Left colon (tissue), 2 donors: ENCODE results near the gene ADAMTS10. TPM values are rescaled to one million over a fixed set of nuclear protein-coding genes. Genes with fewer than 3 reads are reported as not detected.
"Not testable (repeated sequence)": the region's sequence is repeated elsewhere in the genome, so short reads cannot be mapped to it uniquely, and the experiment has no call there.

ENCODE experiments used
- ATAC-seq: fragments of 200-7000 bp; cut with Tn5 transposase; one replicate; pipeline ENCODE4 v1.9.1; 2020; ENCODE audit warnings: mild to moderate bottlenecking, moderate library complexity
- DNase-seq, 2 donors: peaks; one replicate each; pipeline ENCODE4 v3.0.0-alpha.2; 2020
- intact Hi-C, 2 donors: fragments of 100-400 bp; cut with DNase I in 1 of 2; cut with micrococcal nuclease in 1 of 2; formaldehyde crosslinking; loops; one replicate each; pipeline versions ENCODE4 v1.11.2 to v1.14.0; 2022; cut with DNase I, micrococcal nuclease
- total RNA-seq, 2 donors: library from RNA; stranded (reverse); fragmentation: NEBNext Ultra II Directional; extraction: Animal tissue kit (Norgen Biotek cat#: 25700); gene quantifications; one replicate each; pipeline ENCODE4 v1.2.1, GENCODE V29; 2021
- donor health status: DM: no; HTN: no; CAD: no.
- donor health status: DM: yes; HTN: yes; CAD: no.

ADAMTS10 gene
- total RNA-seq, 2 donors from 2014 or later = 4.2 to 8.9 TPM

DNA sequence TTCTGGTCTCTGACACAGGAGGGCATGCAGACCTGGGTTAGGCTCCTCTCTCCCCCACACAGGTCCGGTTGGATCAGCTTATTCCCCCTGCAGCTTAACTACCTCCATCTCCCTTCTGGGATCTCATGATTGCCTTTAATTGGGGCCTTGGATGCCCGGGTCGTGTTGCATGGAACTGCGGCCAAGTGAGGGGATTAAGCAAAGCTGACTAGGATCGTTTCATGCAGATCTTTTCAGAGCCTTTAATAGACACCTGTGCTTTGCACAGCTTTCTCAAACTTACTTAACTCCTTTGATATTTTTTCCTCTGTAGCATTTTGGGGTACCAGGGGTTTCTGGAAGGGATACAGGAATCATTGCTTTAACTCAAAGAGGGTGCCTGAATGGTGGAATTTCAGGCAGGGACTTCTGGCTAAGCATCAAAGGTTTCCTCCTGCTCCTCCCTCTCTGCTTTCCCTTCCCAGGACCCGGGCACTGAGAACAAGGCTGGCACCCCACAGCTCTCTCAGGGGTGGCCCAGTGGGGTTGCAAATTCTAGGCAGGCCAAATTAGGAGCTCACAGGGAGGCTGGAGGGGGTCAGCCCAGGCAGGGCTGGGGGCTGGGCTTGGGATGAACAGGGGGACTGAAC is 20.4 kb upstream of the ADAMTS10 start:
- ATAC-seq (no peak), DNase-seq (no peak)
- intact Hi-C loops = no loop called here

DNA sequence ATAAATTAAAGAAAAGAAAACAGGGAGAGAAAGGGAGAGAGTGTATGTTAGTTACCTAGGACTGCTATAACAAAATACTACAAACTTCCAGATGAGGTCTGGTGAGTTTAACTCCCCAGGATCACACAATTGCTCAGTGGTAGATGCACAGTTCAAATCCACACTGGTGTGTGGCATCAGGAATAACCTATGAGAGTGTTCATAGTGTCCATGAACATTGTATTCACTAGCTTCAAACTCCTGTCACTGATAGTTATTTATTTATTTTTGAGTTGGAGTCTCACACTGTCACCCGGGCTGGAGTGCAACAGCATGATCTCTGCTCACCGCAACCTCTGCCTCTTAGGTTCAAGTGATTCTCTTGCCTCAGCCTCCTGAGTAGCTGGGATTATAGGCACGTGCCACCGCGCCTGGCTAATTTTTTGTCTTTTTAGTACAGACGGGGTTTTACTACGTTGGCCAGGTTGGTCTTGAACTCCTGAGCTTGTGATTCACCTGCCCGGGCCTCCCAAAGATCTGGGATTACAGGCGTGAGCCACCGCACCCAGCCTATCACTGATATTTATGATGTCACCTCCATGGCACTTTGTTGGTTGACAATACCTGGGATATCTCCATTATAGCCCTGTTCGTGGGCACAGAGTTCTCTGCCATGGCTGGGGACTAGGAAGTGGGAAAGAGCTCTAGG is 19.6 kb upstream of the ADAMTS10 start, which contains the start of gene NFILZ:
Gene NFILZ (plus strand): TSS at position 638 of the 688 bp plus-strand sequence. CDS start 46,133 bp downstream, outside the sequence.
- no peak for DNase-seq
- ATAC-seq = no peak
- intact Hi-C loops = no loop called here

DNA sequence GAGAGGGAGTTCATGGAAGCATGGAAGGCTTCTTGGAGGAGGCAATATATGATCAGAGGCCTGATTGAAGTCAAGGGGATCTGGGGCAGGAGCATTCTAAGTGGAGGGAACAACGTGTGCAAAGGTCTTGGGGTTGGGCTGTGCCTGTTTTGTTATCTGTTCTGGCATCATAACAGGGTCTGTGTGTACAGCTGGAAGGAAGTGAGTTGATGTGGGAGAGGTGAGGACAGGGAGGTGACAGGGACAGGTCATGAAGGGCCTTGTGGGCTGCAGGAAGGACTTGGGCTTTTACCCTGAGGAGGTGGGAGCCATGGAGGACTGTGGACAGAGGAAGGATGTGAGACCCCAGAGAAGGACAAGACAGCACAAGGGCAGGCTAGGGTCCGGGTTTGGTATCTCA is 18.7 kb upstream of the ADAMTS10 start:
- no peak for ATAC-seq
- DNase-seq = no peak
- intact Hi-C loops = no loop called here

DNA sequence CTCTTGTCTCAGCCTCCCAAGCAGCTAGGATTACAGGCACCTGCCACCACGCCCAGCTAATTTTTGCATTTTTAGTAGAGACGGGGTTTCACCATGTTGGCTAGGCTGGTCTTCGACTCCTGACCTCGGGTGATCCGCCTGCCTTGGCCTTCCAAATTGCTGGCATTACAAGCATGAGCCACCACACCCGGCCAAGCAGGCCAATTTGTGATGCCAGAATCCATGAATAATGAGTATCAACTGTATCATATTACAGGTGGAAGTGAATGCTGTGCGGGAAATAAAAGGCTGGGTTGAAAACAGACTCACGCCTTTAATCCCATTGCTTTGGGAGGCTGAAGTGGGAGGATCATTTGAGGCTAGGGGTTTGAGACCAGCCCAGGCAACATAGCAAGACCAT is 16.3 kb upstream of the ADAMTS10 start:
- intact Hi-C loops = no loop called here
- no peak for ATAC-seq
- no peak for DNase-seq

DNA sequence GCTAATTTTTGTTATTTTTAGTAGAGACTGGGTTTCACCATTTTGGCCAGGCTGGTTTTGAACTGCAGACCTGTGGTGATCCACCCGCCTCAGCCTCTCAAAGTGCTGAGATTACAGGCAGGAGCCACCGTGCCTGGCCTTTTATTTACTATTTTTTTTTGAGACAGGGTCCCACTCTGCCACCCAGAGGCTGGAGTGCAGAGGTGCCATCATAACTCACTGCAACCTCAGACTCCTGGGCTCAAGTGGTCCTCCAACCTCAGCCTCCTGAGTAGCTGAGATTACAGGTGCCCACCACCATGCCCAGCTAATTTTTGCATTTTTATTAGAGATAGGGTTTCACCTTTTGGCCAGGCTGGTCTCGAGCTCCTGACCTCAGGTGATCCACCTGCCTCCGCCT is 12.4 kb upstream of the ADAMTS10 start:
- ATAC-seq, intact Hi-C loops: not testable (repeated sequence)

DNA sequence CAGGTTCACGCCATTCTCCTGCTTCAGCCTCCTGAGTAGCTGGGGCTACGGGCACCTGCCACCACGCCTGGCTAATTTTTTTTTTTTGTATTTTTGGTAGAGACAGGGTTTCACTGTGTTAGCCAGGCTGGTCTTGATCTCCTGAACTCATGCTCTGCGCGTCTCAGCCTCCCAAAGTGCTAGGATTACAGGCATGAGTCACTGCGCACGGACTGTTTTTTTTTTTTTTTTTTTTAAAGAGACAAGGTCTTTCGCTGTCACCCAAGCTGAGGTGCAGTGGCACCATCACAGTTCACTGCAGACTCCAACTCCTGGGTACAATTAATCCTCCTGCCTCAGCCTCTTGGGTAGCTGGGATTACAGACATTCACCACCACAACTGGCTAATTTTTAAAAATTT is 8.2 kb upstream of the ADAMTS10 start:
- ATAC-seq = no peak
- intact Hi-C loops = no loop called here
- no peak for DNase-seq

More for the DNA sequence above, 12.4 kb upstream of the ADAMTS10 start:
- not testable (repeated sequence) for DNase-seq

DNA sequence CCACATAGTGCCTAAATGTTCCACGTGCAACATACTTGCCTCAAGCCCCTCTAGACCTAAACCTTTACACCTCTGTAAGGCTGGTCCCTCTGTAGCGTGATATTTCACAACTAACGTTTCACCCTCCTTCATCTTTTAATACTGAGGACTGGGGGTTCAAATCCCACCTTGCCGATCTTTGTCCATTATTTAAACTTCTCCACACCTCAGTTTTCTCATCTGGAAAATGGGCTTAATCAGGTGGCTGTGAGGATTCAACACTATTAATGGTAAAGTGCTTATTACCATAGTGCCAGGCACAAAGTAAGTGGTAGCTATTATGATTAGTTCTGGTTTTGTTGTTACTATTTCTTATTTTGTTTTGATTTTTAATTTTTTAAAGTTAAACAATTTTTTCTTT is 7.5 kb upstream of the ADAMTS10 start:
- no peak for DNase-seq
- intact Hi-C loops = no loop called here
- ATAC-seq = no peak

DNA sequence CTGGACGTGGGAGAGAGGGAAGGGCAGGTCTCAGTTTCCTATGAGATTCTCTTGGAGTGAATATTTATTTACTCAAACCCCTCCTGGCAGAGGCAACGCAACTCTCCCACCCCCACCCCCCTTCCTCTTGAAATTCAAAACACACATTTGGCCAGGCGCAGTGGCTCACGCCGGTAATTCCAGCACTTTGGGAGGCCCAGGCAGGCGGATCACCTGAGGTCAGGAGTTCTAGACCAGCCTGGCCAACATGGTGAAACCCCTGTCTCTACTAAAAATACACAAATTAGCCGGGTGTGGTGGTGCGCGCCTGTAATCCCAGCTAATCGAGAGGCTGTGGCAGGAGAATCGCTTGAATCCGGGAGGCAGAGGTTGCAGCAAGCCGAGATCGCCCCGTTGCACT is 6.8 kb upstream of the ADAMTS10 start:
- DNase-seq, intact Hi-C loops, ATAC-seq: not testable (repeated sequence)

DNA sequence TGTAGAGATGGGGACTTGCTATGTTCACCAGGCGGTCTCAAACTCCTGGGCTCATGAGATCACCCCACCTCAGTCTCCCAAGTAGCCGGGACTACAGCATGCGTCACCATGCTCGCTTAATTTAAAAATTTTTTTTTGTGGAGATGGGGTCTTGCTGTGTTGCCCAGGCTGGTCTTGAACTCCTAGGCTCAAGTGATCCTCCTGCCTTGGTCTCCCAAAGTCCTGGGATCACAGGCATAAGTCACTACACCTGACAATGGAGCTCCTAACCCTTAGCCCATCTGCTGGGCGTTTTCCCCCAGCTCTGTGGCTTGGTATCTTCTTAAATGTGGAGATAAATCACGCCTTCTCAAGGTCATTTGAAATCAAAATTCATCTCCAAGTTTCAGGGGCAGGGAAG is 6.3 kb upstream of the ADAMTS10 start:
- DNase-seq (no peak), ATAC-seq (no peak)
- intact Hi-C loops = no loop called here

DNA sequence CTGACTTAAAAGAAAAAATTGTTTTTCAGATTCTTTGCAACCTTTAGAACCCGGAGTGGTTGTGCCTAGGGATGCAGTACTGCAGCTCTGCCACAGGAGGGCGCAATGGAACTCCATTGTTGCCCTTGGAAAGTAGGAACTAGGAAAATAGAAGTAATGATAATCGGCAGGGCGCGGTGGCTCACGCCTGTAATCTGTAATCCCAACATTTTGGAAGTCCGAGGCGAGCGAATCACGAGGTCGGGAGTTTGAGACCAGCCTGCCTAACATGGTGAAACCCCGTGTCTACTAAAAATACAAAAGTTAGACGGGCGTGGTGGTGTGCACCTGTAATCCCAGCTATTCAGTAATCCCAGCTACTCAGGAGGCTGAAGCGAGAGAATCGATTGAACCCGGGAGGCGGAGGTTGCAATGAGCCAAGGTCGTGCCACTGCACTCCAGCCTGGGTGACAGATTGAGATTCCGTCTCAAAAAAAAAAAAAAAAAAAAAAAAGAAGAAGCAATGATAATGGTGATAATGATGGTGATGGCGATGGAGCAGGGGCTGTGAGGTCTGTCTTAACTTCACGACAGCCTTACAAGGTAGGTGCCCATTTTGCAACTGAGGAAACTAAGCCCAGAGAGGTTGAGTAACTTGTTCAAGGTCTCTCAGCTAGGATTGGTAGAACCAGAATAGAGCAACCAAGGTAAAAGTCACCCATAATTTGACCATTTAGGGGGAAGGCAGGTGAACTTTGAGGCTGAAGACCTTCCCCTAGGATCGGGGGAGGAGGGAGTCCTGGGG is 5.5 kb upstream of the ADAMTS10 start:
- intact Hi-C loops = no loop called here
- no peak for ATAC-seq
- DNase-seq = peak in 1 of 2 donors; percentile 48

DNA sequence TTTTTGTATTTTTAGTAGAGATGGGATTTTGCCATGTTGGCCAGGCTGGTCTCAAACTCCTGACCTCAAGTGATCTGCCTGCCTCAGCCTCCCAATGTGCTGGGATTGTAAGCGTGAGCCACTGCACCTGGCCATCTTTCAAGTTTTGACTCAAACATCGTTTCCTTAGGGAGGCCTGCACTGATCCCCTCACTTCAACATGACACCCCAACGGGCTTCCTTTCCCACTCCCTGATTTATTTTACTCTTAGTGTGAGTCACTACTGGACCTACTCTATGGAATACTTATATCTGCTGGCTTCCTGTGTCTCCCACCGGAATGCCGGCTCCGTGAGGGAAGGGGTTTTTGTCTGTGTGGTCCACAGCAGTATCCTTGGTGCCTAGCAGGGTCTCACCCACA is 4.5 kb upstream of the ADAMTS10 start:
- intact Hi-C loops = no loop called here
- DNase-seq (no peak), ATAC-seq (no peak)

DNA sequence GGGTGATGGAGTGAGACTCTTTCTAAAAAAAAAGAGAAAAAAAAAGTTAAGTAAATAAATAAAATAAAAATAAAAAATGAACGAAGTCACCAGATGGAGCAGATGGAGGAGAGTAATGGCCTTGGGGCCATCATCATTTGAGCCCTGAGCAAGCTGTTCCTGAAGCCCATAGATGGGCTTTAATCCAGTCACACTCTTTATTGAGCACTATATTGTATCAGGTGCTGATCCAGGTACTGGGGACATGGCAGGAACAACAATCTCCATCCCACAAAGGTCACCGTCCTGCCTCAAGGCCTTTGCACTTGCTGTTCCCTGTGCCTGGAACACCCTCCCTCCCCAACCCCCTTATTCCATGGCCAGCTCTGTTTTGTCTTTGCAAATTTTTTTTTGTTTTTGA is 3.9 kb upstream of the ADAMTS10 start:
- ATAC-seq (no peak), DNase-seq (no peak)
- intact Hi-C loops = no loop called here

DNA sequence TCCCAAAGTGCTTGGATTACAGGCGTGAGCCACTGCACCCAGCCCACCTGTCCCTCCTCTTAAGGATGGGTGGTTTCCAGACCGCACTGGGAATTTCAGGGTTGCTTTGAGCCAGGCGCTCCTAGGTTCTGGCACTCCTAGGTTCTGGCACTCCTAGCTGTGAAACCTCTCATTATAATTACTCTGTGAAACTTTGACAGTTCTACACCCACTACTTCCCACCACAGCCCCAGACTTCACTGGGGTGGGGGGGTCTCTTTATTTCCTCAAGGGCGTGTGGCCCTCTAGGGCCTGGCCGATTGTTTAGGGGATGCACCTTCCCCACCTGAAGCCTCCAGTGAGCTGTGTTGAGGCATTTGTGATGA is 2.3 kb upstream of the ADAMTS10 start:
- ATAC-seq = no peak
- no peak for DNase-seq
- intact Hi-C loops = no loop called here

DNA sequence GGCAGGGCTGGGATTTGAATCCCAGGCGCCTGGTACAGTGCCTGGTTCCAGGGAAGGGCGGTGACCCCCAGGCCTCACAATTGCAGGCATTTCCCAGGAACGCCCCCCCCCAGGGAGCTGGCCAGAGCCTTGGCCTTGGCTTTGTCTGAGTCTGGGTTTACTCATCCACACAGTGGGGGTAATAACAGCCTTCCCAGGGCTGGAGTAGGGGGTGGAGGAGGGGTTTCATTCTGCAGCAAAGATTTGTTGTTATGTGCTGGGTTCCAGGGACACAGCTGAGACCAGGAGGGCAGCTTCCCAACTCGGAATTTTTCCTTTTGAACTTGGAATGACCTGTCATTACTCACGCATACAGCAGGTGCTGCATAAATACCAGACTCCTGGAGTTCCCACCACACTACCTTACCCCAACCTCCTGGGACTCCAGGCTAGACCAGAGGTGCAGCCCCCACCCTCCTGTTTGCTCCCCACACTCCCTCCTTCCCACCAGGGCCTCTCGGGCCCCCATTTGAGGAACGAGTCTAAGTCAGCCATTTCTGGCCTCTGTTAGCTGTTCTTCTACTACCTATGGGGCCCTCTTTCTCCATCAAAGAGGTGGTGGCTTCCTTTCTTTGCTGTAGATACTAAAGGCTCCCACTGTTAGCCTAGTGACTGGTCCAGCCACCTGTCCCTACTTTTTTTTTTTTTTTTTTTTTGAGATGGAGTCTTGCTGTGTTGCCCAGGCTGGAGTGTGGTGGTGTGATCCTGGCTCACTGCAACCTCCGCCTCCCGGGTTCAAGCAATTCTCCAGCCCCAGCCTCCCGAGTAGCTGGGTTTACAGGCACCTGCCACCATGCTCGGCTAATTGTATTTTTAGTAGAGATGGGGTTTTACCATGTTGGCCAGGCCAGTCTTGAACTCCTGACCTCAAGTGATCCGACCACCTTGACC is 1.6 kb upstream of the ADAMTS10 start:
- DNase-seq (peak; percentile 32 to 37), ATAC-seq (no peak)

DNA sequence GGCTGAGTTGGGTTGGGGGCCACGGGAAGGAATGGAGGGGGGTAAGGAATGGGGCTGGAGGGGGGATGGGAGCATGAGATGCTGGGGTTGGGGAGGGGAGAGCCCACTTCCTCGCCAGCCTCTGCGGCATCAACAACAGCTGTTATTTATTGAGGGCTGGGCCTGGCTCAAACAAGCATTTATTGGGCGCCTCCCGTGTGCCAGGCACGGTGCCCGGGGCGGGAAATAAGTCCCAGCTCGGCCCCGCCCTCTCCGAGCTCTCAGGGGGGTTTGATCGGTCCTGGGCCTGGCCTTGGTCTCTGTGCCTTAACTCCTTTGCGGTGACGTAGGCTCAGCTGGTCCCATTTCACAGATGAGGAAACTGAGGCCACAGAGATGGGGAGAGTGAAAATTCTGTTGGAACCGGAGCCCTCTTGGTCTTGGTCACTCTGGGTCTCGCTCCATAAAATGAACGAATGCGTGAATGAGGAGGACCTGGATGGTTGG is 919 bp upstream of the ADAMTS10 start:
- ATAC-seq (no peak), DNase-seq (peak in 1 of 2 donors; percentile 26)
- intact Hi-C loops = no loop called here

More for the DNA sequence above, 1.6 kb upstream of the ADAMTS10 start:
- intact Hi-C loops = no loop called here

DNA sequence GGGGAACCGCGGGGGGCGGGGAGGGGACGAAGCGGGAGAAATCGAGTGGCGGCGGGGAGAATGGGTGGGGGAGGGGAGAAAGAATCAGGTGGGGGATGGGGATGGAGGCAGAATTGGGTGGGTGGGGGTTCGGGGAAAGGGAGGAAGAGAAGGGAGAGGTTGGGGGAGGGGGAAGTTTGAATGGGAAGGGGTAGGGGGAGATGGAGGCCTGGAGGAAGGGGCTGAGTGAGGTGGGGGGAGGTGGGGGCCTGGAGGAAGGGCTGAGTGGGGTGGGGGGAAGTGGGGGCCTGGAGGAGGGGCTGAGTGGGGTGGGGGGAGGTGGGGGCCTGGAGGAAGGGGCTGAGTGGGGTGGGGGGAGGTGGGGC is 403 bp upstream of the ADAMTS10 start:
- DNase-seq (no peak), ATAC-seq (no peak)
- intact Hi-C loops = no loop called here

DNA sequence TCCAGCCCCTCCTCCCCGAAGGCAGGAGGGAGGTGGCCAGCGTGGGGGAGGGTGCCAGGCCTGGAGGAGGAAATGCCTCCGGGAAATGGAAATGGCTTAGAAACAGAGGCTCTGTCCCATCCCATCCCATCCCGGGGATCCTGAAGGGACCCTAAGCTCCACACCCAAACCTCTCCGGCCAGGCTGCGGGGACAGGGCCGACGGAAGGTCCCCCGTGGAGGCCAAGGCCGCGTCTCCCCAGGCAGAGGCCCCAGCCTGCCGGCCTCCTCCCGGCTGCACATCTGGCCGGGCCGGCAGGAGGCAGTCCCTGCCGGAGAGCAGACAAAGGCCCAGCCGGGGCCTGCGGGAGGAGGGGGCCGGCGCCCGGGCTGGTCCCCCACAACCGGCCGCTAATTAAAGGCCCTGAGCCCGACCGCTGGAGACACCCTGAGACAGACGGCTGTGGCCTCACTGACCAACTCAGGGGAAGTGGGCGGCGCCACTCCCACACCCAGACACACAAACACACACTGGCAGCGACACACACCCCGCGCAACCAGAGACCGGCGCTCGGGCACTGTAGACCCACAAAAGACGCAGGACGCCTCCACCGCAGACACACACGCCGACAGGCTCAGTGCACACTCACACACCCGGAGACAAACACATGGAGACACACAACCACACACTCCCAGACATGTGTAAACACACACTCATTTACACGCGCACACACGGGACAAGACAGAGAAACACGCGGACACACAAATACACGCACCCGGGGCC is 1.1 kb downstream of the ADAMTS10 start:
- intact Hi-C loops = no loop called here
- DNase-seq (peak; percentile 43 to 62), ATAC-seq (peak; percentile 77)

DNA sequence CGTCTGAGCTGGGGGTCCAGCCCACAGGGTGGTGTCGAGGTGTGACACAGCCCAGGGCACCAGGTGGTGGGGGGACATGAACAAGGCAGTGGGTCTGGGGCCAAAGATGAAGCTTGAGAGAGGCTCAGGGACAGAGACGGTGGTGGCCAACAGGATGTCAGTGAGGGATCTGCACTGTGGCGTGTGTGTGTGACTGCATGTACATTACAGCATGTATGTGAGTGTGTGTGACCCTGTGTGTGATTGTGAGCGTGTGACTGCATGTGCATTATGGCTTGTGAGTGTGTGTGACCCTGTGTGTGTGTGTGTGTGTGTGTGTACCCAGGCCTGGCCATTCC is 1.6 kb downstream of the ADAMTS10 start:
- ATAC-seq (no peak), DNase-seq (no peak)
- intact Hi-C loops = no loop called here
